NB4 (cell line): ENCODE data around the gene NRDC.
"Not testable (repeated sequence)": the region's sequence is repeated elsewhere in the genome, so short reads cannot be mapped to it uniquely, and the experiment has no call there.

Experiments
- DNase-seq: peaks from one replicate; pipeline ENCODE4 v3.0.0; 2010; ENCODE audit warnings: low read depth
- H3K4me3 ChIP-seq: one replicate; pipeline ENCODE4 v1.5.1; 2011; ENCODE audit warnings: mild to moderate bottlenecking, low read depth, low read length, moderate library complexity
- CTCF ChIP-seq: IDR thresholded peaks from one replicate; pipeline ENCODE4 v1.5.1; 2012; ENCODE audit warnings: low read depth, low read length
- MAX ChIP-seq: IDR thresholded peaks from 2 replicates; pipeline ENCODE4 v1.6.1; 2011; ENCODE audit warnings: low read depth, low read length
- MYC ChIP-seq: IDR thresholded peaks from 2 replicates; pipeline ENCODE4 v1.6.1; 2011; ENCODE audit warnings: low read depth, low read length
- POLR2A ChIP-seq: IDR thresholded peaks from 2 replicates; pipeline ENCODE4 v1.6.1; 2011; ENCODE audit warnings: mild to moderate bottlenecking; ENCODE audit not compliant: insufficient read length; ENCODE audit errors: extremely low read depth

NRDC gene

GRCh38 chr1:51877434-51878307 lies 856 bp downstream of the NRDC start:
- peak; percentile 52 for DNase-seq
- no peak for TF ChIP-seq POLR2A
- no peak for TF ChIP-seq CTCF
- TF ChIP-seq MAX, result no peak
- TF ChIP-seq MYC, result no peak

GRCh38 chr1:51875836-51876235 lies 2.7 kb downstream of the NRDC start:
- peak overlapping the region; percentile 74 for H3K4me3 ChIP-seq
- no peak for DNase-seq
- TF ChIP-seq POLR2A (no peak), MYC (no peak), CTCF (no peak), MAX (no peak)

More at GRCh38 chr1:51877434-51878307, 856 bp downstream of the NRDC start:
- H3K4me3 ChIP-seq, result peak overlapping the region; percentile 74

- peak overlapping the region; percentile 74 for H3K4me3 ChIP-seq
- no peak for DNase-seq
- TF ChIP-seq POLR2A (no peak), MAX (no peak), MYC (no peak), CTCF (no peak)
Observed at GRCh38 chr1:51875291-51875772, 3.2 kb downstream of the NRDC start.

- H3K4me3 ChIP-seq, DNase-seq: not testable (repeated sequence)
Observed at GRCh38 chr1:51873270-51873669, 5.3 kb downstream of the NRDC start.

- no peak for DNase-seq
- no peak overlapping the region for H3K4me3 ChIP-seq
- TF ChIP-seq POLR2A, result no peak
- TF ChIP-seq MYC, result no peak
- no peak for TF ChIP-seq CTCF
- TF ChIP-seq MAX, result no peak
Observed at GRCh38 chr1:51871351-51871975, 7.1 kb downstream of the NRDC start.
